K562 (cell line): ENCODE results near the gene ITGAD. TPM values are rescaled to one million over a fixed set of nuclear protein-coding genes. Genes with fewer than 3 reads are reported as not detected.

Experiments used
- ATAC-seq: fragments of 200-7000 bp; cut with Tn5 transposase; 3 replicates; pipeline ENCODE4 v1.9.1; 2020; ENCODE audit warnings: moderate library complexity
- BruUV-seq: library from RNA; stranded (reverse); fragments of 400-500 nt; replicated peaks from 2 replicates; lab custom pipeline; 2021; lab: Mats Ljungman, UMichigan
- CTCF ChIA-PET: fragments of 300-600 bp; formaldehyde crosslinking; extraction: SDS; loops from one replicate; lab custom pipeline; 2021; ENCODE audit warnings: low intra/inter-chr PET ratio; lab: Yijun Ruan, JAX
- POLR2A ChIA-PET: fragments of 300-600, 350-650 bp; sonication (Branson Sonifier 250); formaldehyde crosslinking; extraction: SDS; loops from one replicate; lab custom pipeline; 2021; ENCODE audit warnings: antibody characterized with exemption, inconsistent platforms; lab: Yijun Ruan, JAX
- DNase-seq, 4 experiments: peaks; one replicate each; pipeline versions ENCODE4 v3.0.0 to v3.0.0-alpha.2; 2011 to 2018; ENCODE audit warnings: low spot score in 3 of 4, mixed read lengths in 3 of 4; ENCODE audit errors: extremely low read depth in 1 of 4
- FAIRE-seq: peaks from 2 replicates; lab custom pipeline; 2011; peaks lifted over from hg19 to GRCh38; lab: Jason Lieb, UNC
- H2AFZ ChIP-seq: 2 replicates; pipeline ENCODE4 v1.6.0; 2011; ENCODE audit warnings: low read depth, low read length, control low read depth, inconsistent platforms
- H3K27ac ChIP-seq: fragments of 200-600 bp; 3 replicates; pipeline ENCODE4 v1.8.0; 2011; ENCODE audit warnings: low read depth, mild to moderate bottlenecking, control low read depth, inconsistent platforms, low read length, moderate library complexity, mixed read lengths; ENCODE audit errors: extremely low read depth
- H3K27me3 ChIP-seq, 2 experiments: fragments of 300-600 bp in 1 of 2; 2 replicates in 1 of 2; 3 replicates in 1 of 2; pipeline versions ENCODE4 v1.6.0 to v1.8.0; 2011; ENCODE audit warnings: inconsistent platforms in 2 of 2, low read length in 2 of 2, mild to moderate bottlenecking in 1 of 2, mixed read lengths in 1 of 2, moderate library complexity in 1 of 2; ENCODE audit not compliant: control insufficient read depth in 2 of 2, insufficient read depth in 2 of 2
- H3K36me3 ChIP-seq: fragments of 300-600 bp; 3 replicates; pipeline ENCODE4 v1.8.0; 2011; ENCODE audit warnings: mild to moderate bottlenecking, low read length, inconsistent platforms; ENCODE audit not compliant: control insufficient read depth, insufficient read depth
- H3K4me1 ChIP-seq, 2 experiments: fragments of 200-600 bp in 1 of 2; replicated peaks in 1 of 2; 2 replicates in 1 of 2; 3 replicates in 1 of 2; pipeline versions ENCODE4 v1.5.1 to v1.8.0; 2011; ENCODE audit warnings: inconsistent platforms in 2 of 2, low read length in 2 of 2, mild to moderate bottlenecking in 1 of 2, mixed read lengths in 1 of 2, moderate library complexity in 1 of 2; ENCODE audit not compliant: control insufficient read depth in 2 of 2, insufficient read depth in 2 of 2
- H3K4me2 ChIP-seq: 2 replicates; pipeline ENCODE4 v1.6.1; 2011; ENCODE audit warnings: low read length, control low read depth, inconsistent platforms, mixed read lengths; ENCODE audit not compliant: insufficient read depth
- H3K4me3 ChIP-seq: fragments of 200-600 bp; sonication (generic), shearing (Covaris generic); 2 replicates; pipeline ENCODE4 v1.5.1; 2016; ENCODE audit warnings: control low read depth, inconsistent platforms
- H3K79me2 ChIP-seq: fragments of 200-600 bp; 3 replicates; pipeline ENCODE4 v1.8.0; 2011; ENCODE audit warnings: low read length, inconsistent platforms; ENCODE audit not compliant: control insufficient read depth, insufficient read depth
- H3K9ac ChIP-seq, 2 experiments: 2 replicates each; pipeline versions ENCODE4 v1.6.0 to v1.6.1; 2011; ENCODE audit warnings: low read depth in 2 of 2, low read length in 2 of 2, control low read depth in 1 of 2, inconsistent platforms in 1 of 2, mild to moderate bottlenecking in 1 of 2, mixed read lengths in 1 of 2; ENCODE audit not compliant: insufficient read depth in 1 of 2
- H3K9me1 ChIP-seq: one replicate; pipeline ENCODE4 v1.6.0; 2011; ENCODE audit warnings: inconsistent platforms, mild to moderate bottlenecking, low read length, moderate library complexity; ENCODE audit not compliant: control insufficient read depth, insufficient read depth
- H3K9me3 ChIP-seq: replicated peaks from 2 replicates; pipeline ENCODE4 v1.5.1; 2011; ENCODE audit warnings: low read depth, low read length, inconsistent platforms; ENCODE audit not compliant: control insufficient read depth, insufficient read depth
- H4K20me1 ChIP-seq: replicated peaks from 2 replicates; pipeline ENCODE4 v1.6.1; 2011; ENCODE audit warnings: low read length, inconsistent platforms, mixed read lengths; ENCODE audit not compliant: control insufficient read depth, insufficient read depth
- CBFA2T2 ChIP-seq: fragments of 450-650 bp; conservative IDR thresholded peaks from 2 replicates; pipeline ENCODE4 v1.6.1; 2017; ENCODE audit warnings: mild to moderate bottlenecking
- CTCF ChIP-seq, 3 experiments: IDR thresholded peaks in 2 of 3; conservative IDR thresholded peaks in 1 of 3; 2 replicates each; pipeline ENCODE4 v1.5.1; 2011 to 2012; ENCODE audit warnings: low read length in 3 of 3, mild to moderate bottlenecking in 3 of 3, control low read depth in 2 of 3, improper control_type of control experiment in 1 of 3, inconsistent platforms in 1 of 3, low read depth in 1 of 3, mixed read lengths in 1 of 3, moderate library complexity in 1 of 3; ENCODE audit not compliant: insufficient read depth in 2 of 3
- DPF2 ChIP-seq: fragments of 450-650 bp; IDR thresholded peaks from 2 replicates; pipeline ENCODE4 v1.6.1; 2016
- KLF10 ChIP-seq: fragments of 250-450 bp; sonication (Bioruptor Pico); IDR thresholded peaks from 2 replicates; pipeline ENCODE4 v1.6.1; 2021; ENCODE audit warnings: matching md5 sums
- MEIS2 ChIP-seq: fragments of 450-650 bp; IDR thresholded peaks from 2 replicates; pipeline ENCODE4 v1.6.1; 2014; ENCODE audit warnings: mild to moderate bottlenecking; ENCODE audit not compliant: partially characterized antibody
- SIN3B ChIP-seq: fragments of 450-650 bp; IDR thresholded peaks from 2 replicates; pipeline ENCODE4 v1.6.1; 2017; ENCODE audit warnings: low read depth, mild to moderate bottlenecking, moderate library complexity
- TFAM ChIP-seq: fragments of 250-450 bp; sonication (Bioruptor Pico); conservative IDR thresholded peaks from 2 replicates; pipeline ENCODE4 v1.5.0; 2021; ENCODE audit warnings: mild to moderate bottlenecking, moderate library complexity
- ZNF140 ChIP-seq: fragments of 250-450 bp; sonication (Bioruptor Pico); IDR thresholded peaks from 2 replicates; pipeline ENCODE4 v1.8.0; 2021; ENCODE audit warnings: moderate library complexity, mild to moderate bottlenecking, inconsistent platforms
- ZNF174 ChIP-seq: fragments of 250-450 bp; sonication (Bioruptor Pico); IDR thresholded peaks from 2 replicates; pipeline ENCODE4 v1.4.0; 2020; ENCODE audit warnings: mild to moderate bottlenecking
- ZNF217 ChIP-seq: sonication (generic); formaldehyde crosslinking; IDR thresholded peaks from 2 replicates; pipeline ENCODE4 v1.8.0; 2022; ENCODE audit warnings: mild to moderate bottlenecking, missing genetic modification reagents
- ZNF253 ChIP-seq: fragments of 250-450 bp; sonication (Bioruptor Pico); conservative IDR thresholded peaks from 2 replicates; pipeline ENCODE4 v1.6.1; 2021; ENCODE audit warnings: mild to moderate bottlenecking
- ZNF57 ChIP-seq: fragments of 450-650 bp; formaldehyde crosslinking; IDR thresholded peaks from 2 replicates; pipeline ENCODE4 v1.4.0; 2020; ENCODE audit warnings: mild to moderate bottlenecking, moderate library complexity
- ZNF592 ChIP-seq: fragments of 450-650 bp; IDR thresholded peaks from 2 replicates; pipeline ENCODE4 v1.6.1; 2017; ENCODE audit warnings: antibody characterized with exemption, mild to moderate bottlenecking
- ZNF699 ChIP-seq: fragments of 250-450 bp; sonication (Bioruptor Pico); IDR thresholded peaks from 2 replicates; pipeline ENCODE4 v1.8.0; 2021; ENCODE audit warnings: mild to moderate bottlenecking, moderate library complexity; ENCODE audit not compliant: insufficient replicate concordance
- WGBS: fragments of 100-300 bp; shearing (Covaris generic); methylation state at CpG from one replicate; pipeline ENCODE4 v1.1.6; 2016; ENCODE audit warnings: low coverage, mixed read lengths; ENCODE audit not compliant: insufficient coverage; ENCODE audit errors: missing lambda C conversion rate; 5-methylcytosine and 5-hydroxymethylcytosine counted together
- in situ Hi-C: fragments of 300-500 bp; cut with MboI; formaldehyde crosslinking; loops from 4 replicates; pipeline ENCODE4 v1.15.0; 2018; ENCODE audit warnings: inconsistent platforms, mixed read lengths
- intact Hi-C: fragments of 100-400 bp; cut with micrococcal nuclease; formaldehyde crosslinking; loops from 2 replicates; pipeline ENCODE4 v1.14.2; 2022
- polyA plus RNA-seq, 8 experiments: library from polyadenylated mRNA; depleted of rRNA in 4 of 8; stranded (reverse) in 5 of 8; unstranded in 3 of 8; fragments of >200 nt; fragmentation: Nextera tagmentation in 2 of 8; fragmentation: Illumina TruSeq in 1 of 8; extraction: Ambion mirVana in 2 of 8; extraction: Trizol in 1 of 8; gene quantifications; 2 replicates each; pipeline versions ENCODE4 v1.2.1 to v1.2.3, GENCODE V29; 2011 to 2014; ENCODE audit warnings: inconsistent platforms in 1 of 8, missing spikeins in 1 of 8
- total RNA-seq, 7 experiments: library from RNA; depleted of rRNA in 6 of 7; stranded (reverse); fragments of >200 nt in 6 of 7; fragmentation: Illumina TruSeq in 2 of 7; extraction: Trizol in 2 of 7; gene quantifications; 2 replicates each; pipeline versions ENCODE4 v1.2.1 to v1.2.3, GENCODE V29; 2011 to 2021; ENCODE audit warnings: low replicate concordance in 1 of 7
- TF ChIP-seq, protein P1 (sequence below): sonication (generic); formaldehyde crosslinking; IDR thresholded peaks from 2 replicates; pipeline ENCODE4 v1.8.0; 2022; ENCODE audit warnings: missing genetic modification reagents, mild to moderate bottlenecking, moderate library complexity, borderline replicate concordance
- TF ChIP-seq, protein P2 (sequence below): fragments of 250-450 bp; sonication (Bioruptor Pico); IDR thresholded peaks from 2 replicates; pipeline ENCODE4 v1.9.0; 2021; ENCODE audit warnings: mild to moderate bottlenecking

ITGAD gene
- total and polyA plus RNA-seq, 9 of the 15 experiments (the other 6 are each of a cell fraction or from before 2014, with no cell fraction given) = not detected

GRCh38 chr16:31474173-31474714 lies 81.1 kb downstream of the ITGAD start:
- H2AFZ ChIP-seq = peak overlapping the region; percentile 70
- H3K36me3 ChIP-seq = no peaks in the 10 kb centered on the region
- H3K79me2 ChIP-seq = no peaks in the 10 kb centered on the region
- H3K27ac ChIP-seq = peak overlapping the region; percentile 40; the same call in 1 of the 3 replicates
- no peaks in the 10 kb centered on the region for H3K27me3 ChIP-seq
- DNase-seq = peak; percentile 44 to 81 (median 56)
- peak overlapping the region in 1 of 2 experiments; percentile 81; a peak in 2 of 4 replicates for H3K9ac ChIP-seq
- H3K9me3 ChIP-seq = no peaks in the 10 kb centered on the region
- peaks cover 30 to 62% of the 10 kb centered on the region in 2 experiments for H3K4me1 ChIP-seq
- H3K4me3 ChIP-seq = no peak overlapping the region
- ATAC-seq = peak; percentile 21
- BruUV-seq = no TSS peak
- H3K9me1 ChIP-seq = no peaks in the 10 kb centered on the region
- 43% methylated on average over 12 of the region's 12 CpGs for WGBS
- in situ Hi-C loops (no loop called here), intact Hi-C loops (loop anchor here (5.0 kb wide), 1 partner anchor 48 kb away; no protein-coding TSS in a partner anchor)
- no peaks in the 10 kb centered on the region for H4K20me1 ChIP-seq
- peak; percentile 94 for FAIRE-seq
- ChIA-PET POLR2A (interaction anchor here (0.6 kb wide), 3 partner anchors 39 to 184 kb away, joined by 3 read pairs; no protein-coding TSS in a partner anchor), CTCF (no interaction called here)
- peak overlapping the region; percentile 29; the same call in 1 of the 2 replicates for H3K4me2 ChIP-seq
- TF ChIP-seq SIN3B (no peak), ZNF253 (CRISPR knock-in tag) (no peak), ZNF57 (CRISPR knock-in tag) (no peak), ZNF174 (CRISPR knock-in tag) (no peak), TFAM (CRISPR knock-in tag) (no peak), ZNF699 (CRISPR knock-in tag) (no peak), ZNF592 (no peak), ZNF217 (no peak), DPF2 (peak; percentile 52; the same call in 1 of the 2 replicates), CBFA2T2 (0 out of 2 replicates have a peak, but pooled peaks have one; percentile 6), MEIS2 (peak; percentile 40), CTCF (IDR thresholded peaks at IDR 0.05 in 2 of 3, conservative IDR thresholded peaks at IDR 0.05 in 1 of 3; ENCODE audit: insufficient read depth in 2 of 3, low read depth in 1 of 3, low read length in 3 of 3) (peak; percentile 18 to 46 (median 31); a peak in 3 of 6 replicates), KLF10 (CRISPR knock-in tag) (no peak), ZNF140 (CRISPR knock-in tag) (no peak)
- TF ChIP-seq, protein P1, sequence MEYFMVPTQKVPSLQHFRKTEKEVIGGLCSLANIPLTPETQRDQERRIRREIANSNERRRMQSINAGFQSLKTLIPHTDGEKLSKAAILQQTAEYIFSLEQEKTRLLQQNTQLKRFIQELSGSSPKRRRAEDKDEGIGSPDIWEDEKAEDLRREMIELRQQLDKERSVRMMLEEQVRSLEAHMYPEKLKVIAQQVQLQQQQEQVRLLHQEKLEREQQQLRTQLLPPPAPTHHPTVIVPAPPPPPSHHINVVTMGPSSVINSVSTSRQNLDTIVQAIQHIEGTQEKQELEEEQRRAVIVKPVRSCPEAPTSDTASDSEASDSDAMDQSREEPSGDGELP = 0 out of 2 replicates have a peak, but pooled peaks have one; percentile 7
- TF ChIP-seq, protein P2, sequence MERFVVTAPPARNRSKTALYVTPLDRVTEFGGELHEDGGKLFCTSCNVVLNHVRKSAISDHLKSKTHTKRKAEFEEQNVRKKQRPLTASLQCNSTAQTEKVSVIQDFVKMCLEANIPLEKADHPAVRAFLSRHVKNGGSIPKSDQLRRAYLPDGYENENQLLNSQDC (CRISPR knock-in tag) = no peak
